HCT116 (cell line): ENCODE results near the gene MYLK. TPM values are rescaled to one million over a fixed set of nuclear protein-coding genes. Genes with fewer than 3 reads are reported as not detected.

Source experiments
- ATAC-seq: fragments of 200-7000 bp; cut with Tn5 transposase; 2 replicates; pipeline ENCODE4 v1.9.1; 2020; ENCODE audit warnings: mild to moderate bottlenecking, moderate library complexity
- BruUV-seq: library from RNA; stranded (reverse); fragments of 400-500 nt; replicated peaks from 2 replicates; lab custom pipeline; 2021; lab: Mats Ljungman, UMichigan
- CTCF ChIA-PET: fragments of 300-600 bp; sonication (Branson Sonifier 250); formaldehyde crosslinking; loops from one replicate; lab custom pipeline; 2021; ENCODE audit warnings: antibody characterized with exemption; lab: Charles Lee
- POLR2A ChIA-PET: fragments of 300-600, 350-600 bp; sonication (Branson Sonifier 250); formaldehyde crosslinking; loops from one replicate; lab custom pipeline; 2021; ENCODE audit warnings: antibody characterized with exemption; lab: Charles Lee
- RAD21 ChIA-PET, 2 experiments: fragments of 300-600 bp; sonication (Branson Sonifier 250); formaldehyde crosslinking; loops; one replicate each; lab custom pipeline; 2023; ENCODE audit warnings: low total read pairs in 2 of 2; ENCODE audit not compliant: uncharacterized antibody in 2 of 2, unreplicated experiment in 2 of 2, low non-redundant PET in 1 of 2; lab: Charles Lee
- DNase-seq: peaks from one replicate; pipeline ENCODE4 v3.0.0-alpha.2; 2010; ENCODE audit warnings: low read depth, low spot score
- H2AFZ ChIP-seq: fragments of 200-600 bp; shearing (Covaris generic), sonication (generic); 2 replicates; pipeline ENCODE4 v1.6.1; 2017; ENCODE audit warnings: low read depth, mixed run types, mixed read lengths, antibody characterized with exemption, low read length; ENCODE audit not compliant: poor library complexity, severe bottlenecking
- H3K27ac ChIP-seq: 2 replicates; pipeline ENCODE4 v1.5.1; 2012; ENCODE audit warnings: low read depth, low read length
- H3K27me3 ChIP-seq: fragments of 200-600 bp; sonication (generic); 2 replicates; pipeline ENCODE4 v1.6.1; 2016; ENCODE audit warnings: mixed run types, low read length, mixed read lengths; ENCODE audit not compliant: insufficient read depth
- H3K36me3 ChIP-seq, 2 experiments: fragments of 200-500 bp in 1 of 2; fragments of 200-600 bp in 1 of 2; sonication (Bioruptor generic) in 1 of 2; sonication (generic) in 1 of 2; 2 replicates each; pipeline versions ENCODE4 v1.5.1 to v1.6.1; 2014 to 2016; ENCODE audit warnings: low read length in 2 of 2, inconsistent platforms in 1 of 2, mixed read lengths in 1 of 2, mixed run types in 1 of 2; ENCODE audit not compliant: insufficient read depth in 2 of 2, control insufficient read depth in 1 of 2
- H3K4me1 ChIP-seq, 2 experiments: fragments of 200-600 bp in 1 of 2; sonication (generic) in 1 of 2; 2 replicates each; pipeline versions ENCODE4 v1.5.1 to v1.6.1; 2012 to 2017; ENCODE audit warnings: low read length in 2 of 2, inconsistent platforms in 1 of 2, mild to moderate bottlenecking in 1 of 2, mixed read lengths in 1 of 2, mixed run types in 1 of 2, moderate library complexity in 1 of 2; ENCODE audit not compliant: insufficient read depth in 2 of 2, control insufficient read depth in 1 of 2
- H3K4me2 ChIP-seq: fragments of 200-600 bp; sonication (generic); 2 replicates; pipeline ENCODE4 v1.6.1; 2017; ENCODE audit warnings: mixed run types, low read length, mixed read lengths
- H3K4me3 ChIP-seq, 2 experiments: fragments of 200-600 bp in 1 of 2; sonication (generic) in 1 of 2; replicated peaks in 1 of 2; 2 replicates each; pipeline ENCODE4 v1.5.1; 2011 to 2016; ENCODE audit warnings: low read length in 2 of 2, control low read depth in 1 of 2, low read depth in 1 of 2, mild to moderate bottlenecking in 1 of 2, mixed read lengths in 1 of 2, mixed run types in 1 of 2
- H3K79me2 ChIP-seq: fragments of 200-600 bp; sonication (generic); 2 replicates; pipeline ENCODE4 v1.6.1; 2017; ENCODE audit warnings: mild to moderate bottlenecking, mixed run types, low read length, moderate library complexity, mixed read lengths; ENCODE audit not compliant: insufficient read depth
- H3K9ac ChIP-seq: fragments of 200-600 bp; sonication (generic); 2 replicates; pipeline ENCODE4 v1.6.1; 2016; ENCODE audit warnings: low read length, mixed read lengths
- H3K9me2 ChIP-seq: fragments of 200-600 bp; sonication (generic), shearing (Covaris generic); 2 replicates; pipeline ENCODE4 v1.6.1; 2017; ENCODE audit warnings: mixed run types, mild to moderate bottlenecking, moderate library complexity; ENCODE audit not compliant: insufficient read depth
- H3K9me3 ChIP-seq, 2 experiments: fragments of 200-500 bp in 1 of 2; fragments of 200-600 bp in 1 of 2; sonication (Bioruptor generic) in 1 of 2; sonication (generic) in 1 of 2; 2 replicates each; pipeline ENCODE4 v1.6.1; 2014 to 2017; ENCODE audit warnings: low read length in 2 of 2, mixed read lengths in 2 of 2, inconsistent platforms in 1 of 2, low read depth in 1 of 2, mild to moderate bottlenecking in 1 of 2, mixed run types in 1 of 2, moderate library complexity in 1 of 2; ENCODE audit not compliant: control insufficient read depth in 1 of 2, insufficient read depth in 1 of 2
- H4K20me1 ChIP-seq: fragments of 200-600 bp; sonication (generic), shearing (Covaris generic); 2 replicates; pipeline ENCODE4 v1.6.1; 2017; ENCODE audit warnings: mixed run types, mild to moderate bottlenecking, moderate library complexity; ENCODE audit not compliant: insufficient read depth
- CTCF ChIP-seq, 3 experiments: fragments of 200-600 bp in 1 of 3; sonication (generic) in 1 of 3; IDR thresholded peaks in 2 of 3; conservative IDR thresholded peaks in 1 of 3; 2 replicates each; pipeline ENCODE4 v1.5.1; 2012 to 2017; ENCODE audit warnings: low read depth in 2 of 3, low read length in 2 of 3, antibody characterized with exemption in 1 of 3, borderline replicate concordance in 1 of 3, control low read depth in 1 of 3, mild to moderate bottlenecking in 1 of 3, mixed read lengths in 1 of 3, mixed run types in 1 of 3, moderate library complexity in 1 of 3; ENCODE audit not compliant: insufficient read depth in 1 of 3
- EGR1 ChIP-seq: IDR thresholded peaks from 2 replicates; pipeline ENCODE4 v1.6.1; 2012; ENCODE audit warnings: low read depth
- EZH2 ChIP-seq: fragments of 200-600 bp; sonication (generic); IDR thresholded peaks from 2 replicates; pipeline ENCODE4 v1.6.1; 2017; ENCODE audit warnings: antibody characterized with exemption, mixed run types
- EZH2phosphoT487 ChIP-seq: fragments of 200-600 bp; IDR thresholded peaks from 2 replicates; pipeline ENCODE4 v1.6.1; 2018; ENCODE audit warnings: antibody characterized with exemption, borderline replicate concordance
- MAX ChIP-seq: IDR thresholded peaks from 2 replicates; pipeline ENCODE4 v1.6.1; 2012
- SIN3A ChIP-seq: IDR thresholded peaks from 2 replicates; pipeline ENCODE4 v1.6.1; 2012; ENCODE audit warnings: low read depth
- SP1 ChIP-seq: IDR thresholded peaks from 2 replicates; pipeline ENCODE4 v1.6.1; 2012; ENCODE audit warnings: low read depth
- SRF ChIP-seq: IDR thresholded peaks from 2 replicates; pipeline ENCODE4 v1.6.1; 2012; ENCODE audit warnings: low read depth
- TCF7L2 ChIP-seq: IDR thresholded peaks from 2 replicates; pipeline ENCODE4 v1.7.0; 2011; ENCODE audit warnings: borderline replicate concordance, inconsistent platforms; ENCODE audit not compliant: insufficient read depth, insufficient read length; ENCODE audit errors: extremely low read depth
- ZFX ChIP-seq: fragments of 450-650 bp; IDR thresholded peaks from 2 replicates; pipeline ENCODE4 v1.6.1; 2017
- intact Hi-C: fragments of 100-400 bp; cut with micrococcal nuclease; formaldehyde crosslinking; loops from 2 replicates; pipeline ENCODE4 v1.10.0; 2022
- total RNA-seq: library from RNA; stranded (reverse); gene quantifications from one replicate; pipeline ENCODE4 v1.2.1, GENCODE V29; 2021; ENCODE audit not compliant: unreplicated experiment
- TF ChIP-seq, protein P1 (sequence below): IDR thresholded peaks from 2 replicates; pipeline ENCODE4 v1.6.1; 2011; ENCODE audit warnings: mild to moderate bottlenecking, low read length, moderate library complexity; ENCODE audit not compliant: insufficient replicate concordance; ENCODE audit errors: extremely low read depth
- TF ChIP-seq, protein P2 (sequence below): IDR thresholded peaks from 2 replicates; pipeline ENCODE4 v1.6.1; 2012

The MYLK gene
- total RNA-seq, 1 experiment from 2014 or later = 3.8 TPM

DNA sequence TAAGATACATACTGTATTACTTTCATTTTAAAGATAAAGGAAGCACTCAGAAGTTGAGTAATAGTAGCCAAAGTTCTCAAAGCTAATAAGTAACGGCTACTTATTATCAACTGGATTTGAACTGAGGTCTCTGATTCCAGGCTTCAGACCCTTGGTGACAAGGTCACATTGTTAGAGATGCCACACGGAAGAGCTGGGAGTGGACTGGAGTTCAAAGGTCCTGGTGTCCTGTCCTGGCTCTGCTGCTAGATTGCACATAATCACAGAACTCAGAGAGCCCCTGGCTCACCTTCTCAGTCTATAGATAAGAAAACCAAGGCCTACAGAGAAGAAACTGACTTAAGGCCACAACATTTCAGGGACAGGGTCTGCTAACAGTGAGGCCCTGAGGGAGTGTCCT is 75.3 kb downstream of the MYLK start:
- ChIA-PET RAD21 (no interaction called here), CTCF (no interaction called here), POLR2A (no interaction called here)
- no peaks in the 10 kb centered on the region for H3K9me3 ChIP-seq
- no peak overlapping the region for H3K27ac ChIP-seq
- peaks cover 10 to 13% of the 10 kb centered on the region in 2 experiments; a peak in 3 of 4 replicates for H3K4me1 ChIP-seq
- H3K27me3 ChIP-seq = no peaks in the 10 kb centered on the region
- BruUV-seq = no TSS peak
- H3K79me2 ChIP-seq = no peaks in the 10 kb centered on the region
- H3K36me3 ChIP-seq = no peaks in the 10 kb centered on the region
- H3K4me2 ChIP-seq = no peak overlapping the region
- H3K9me2 ChIP-seq = no peaks in the 10 kb centered on the region
- intact Hi-C loops = no loop called here
- no peak overlapping the region for H2AFZ ChIP-seq
- H3K4me3 ChIP-seq = no peak overlapping the region
- DNase-seq (no peak), ATAC-seq (no peak)
- no peaks in the 10 kb centered on the region for H4K20me1 ChIP-seq
- TF ChIP-seq CTCF (IDR thresholded peaks at IDR 0.05 in 2 of 3, conservative IDR thresholded peaks at IDR 0.05 in 1 of 3; ENCODE audit: borderline replicate concordance in 1 of 3, insufficient read depth in 1 of 3, low read depth in 2 of 3, low read length in 2 of 3) = no peak
- H3K9ac ChIP-seq = no peak overlapping the region

DNA sequence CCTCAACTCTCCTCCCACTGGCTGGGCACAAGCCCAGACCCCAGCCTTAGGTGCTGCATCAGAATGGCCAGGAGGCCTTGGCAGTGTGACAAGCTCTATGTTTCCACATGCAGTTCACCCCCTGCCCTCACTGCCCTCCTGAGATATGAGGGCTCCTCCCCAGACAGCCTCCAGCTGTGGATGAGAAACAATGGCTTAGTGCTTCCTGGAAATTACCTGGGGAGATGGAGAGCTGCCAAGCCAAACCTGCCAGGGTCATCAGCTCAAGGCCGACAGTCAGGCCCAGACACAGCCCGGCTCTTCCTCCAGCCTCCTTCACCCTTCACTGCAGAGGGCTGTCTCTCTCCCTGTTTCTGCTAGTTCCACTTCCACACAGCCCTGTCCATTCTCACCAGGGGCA is 76.3 kb downstream of the MYLK start:
- TF ChIP-seq, protein P1, sequence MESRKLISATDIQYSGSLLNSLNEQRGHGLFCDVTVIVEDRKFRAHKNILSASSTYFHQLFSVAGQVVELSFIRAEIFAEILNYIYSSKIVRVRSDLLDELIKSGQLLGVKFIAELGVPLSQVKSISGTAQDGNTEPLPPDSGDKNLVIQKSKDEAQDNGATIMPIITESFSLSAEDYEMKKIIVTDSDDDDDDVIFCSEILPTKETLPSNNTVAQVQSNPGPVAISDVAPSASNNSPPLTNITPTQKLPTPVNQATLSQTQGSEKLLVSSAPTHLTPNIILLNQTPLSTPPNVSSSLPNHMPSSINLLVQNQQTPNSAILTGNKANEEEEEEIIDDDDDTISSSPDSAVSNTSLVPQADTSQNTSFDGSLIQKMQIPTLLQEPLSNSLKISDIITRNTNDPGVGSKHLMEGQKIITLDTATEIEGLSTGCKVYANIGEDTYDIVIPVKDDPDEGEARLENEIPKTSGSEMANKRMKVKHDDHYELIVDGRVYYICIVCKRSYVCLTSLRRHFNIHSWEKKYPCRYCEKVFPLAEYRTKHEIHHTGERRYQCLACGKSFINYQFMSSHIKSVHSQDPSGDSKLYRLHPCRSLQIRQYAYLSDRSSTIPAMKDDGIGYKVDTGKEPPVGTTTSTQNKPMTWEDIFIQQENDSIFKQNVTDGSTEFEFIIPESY = no peak
- no peak for TF ChIP-seq EGR1
- TF ChIP-seq MAX = no peak
- TF ChIP-seq EZH2 = no peak
- TF ChIP-seq SRF = no peak
- TF ChIP-seq TCF7L2 = no peak
- TF ChIP-seq ZFX = no peak
- TF ChIP-seq, protein P2, sequence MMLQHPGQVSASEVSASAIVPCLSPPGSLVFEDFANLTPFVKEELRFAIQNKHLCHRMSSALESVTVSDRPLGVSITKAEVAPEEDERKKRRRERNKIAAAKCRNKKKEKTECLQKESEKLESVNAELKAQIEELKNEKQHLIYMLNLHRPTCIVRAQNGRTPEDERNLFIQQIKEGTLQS = no peak
- TF ChIP-seq SIN3A = no peak
- no peak for TF ChIP-seq SP1
- TF ChIP-seq CTCF (IDR thresholded peaks at IDR 0.05 in 2 of 3, conservative IDR thresholded peaks at IDR 0.05 in 1 of 3; ENCODE audit: borderline replicate concordance in 1 of 3, insufficient read depth in 1 of 3, low read depth in 2 of 3, low read length in 2 of 3) = no peak
- TF ChIP-seq EZH2phosphoT487 = no peak
- BruUV-seq = no TSS peak
- Histone ChIP-seq H4K20me1 (no peaks in the 10 kb centered on the region), H3K9me3 (no peaks in the 10 kb centered on the region), H3K9me2 (no peaks in the 10 kb centered on the region), H3K4me3 (no peak overlapping the region), H3K27ac (no peak overlapping the region), H3K4me1 (peaks cover 10 to 13% of the 10 kb centered on the region in 2 experiments; a peak in 3 of 4 replicates), H3K9ac (no peak overlapping the region), H3K36me3 (no peaks in the 10 kb centered on the region), H3K4me2 (peak overlapping the region; percentile 22; the same call in 1 of the 2 replicates), H2AFZ (no peak overlapping the region), H3K79me2 (no peaks in the 10 kb centered on the region), H3K27me3 (no peaks in the 10 kb centered on the region)
- CTCF ChIA-PET = no interaction called here
- DNase-seq = no peak
- intact Hi-C loops = no loop called here
- ATAC-seq = peak; percentile 52
- POLR2A ChIA-PET = no interaction called here
- RAD21 ChIA-PET = no interaction called here
